H9 (cell line): Measurements from ENCODE around the gene CDH23. TPM values are rescaled to one million over a fixed set of nuclear protein-coding genes. Genes with fewer than 3 reads are reported as not detected.

Experiments
- DNase-seq: peaks from one replicate; pipeline ENCODE4 v3.0.0-alpha.2; 2017
- H2AFZ ChIP-seq: one replicate; pipeline ENCODE4 v1.6.1; 2013; ENCODE audit warnings: mild to moderate bottlenecking, low read length, control low read depth, moderate library complexity
- H2AK5ac ChIP-seq: 2 replicates; pipeline ENCODE4 v1.6.1; 2013; ENCODE audit warnings: low read length, control low read depth, mixed read lengths; ENCODE audit not compliant: insufficient read length
- H2BK120ac ChIP-seq: one replicate; pipeline ENCODE4 v1.6.1; 2013; ENCODE audit warnings: low read depth, mild to moderate bottlenecking, low read length, control low read depth, inconsistent platforms; ENCODE audit not compliant: poor library complexity, severe bottlenecking
- H2BK12ac ChIP-seq: 2 replicates; pipeline ENCODE4 v1.6.1; 2013; ENCODE audit warnings: low read length, control low read depth, mixed read lengths, low read depth; ENCODE audit not compliant: insufficient read length
- H2BK15ac ChIP-seq: 2 replicates; pipeline ENCODE4 v1.6.1; 2013; ENCODE audit warnings: low read depth, low read length, control low read depth
- H2BK20ac ChIP-seq: one replicate; pipeline ENCODE4 v1.6.1; 2013; ENCODE audit warnings: low read depth, mild to moderate bottlenecking, low read length, control low read depth, inconsistent platforms; ENCODE audit not compliant: poor library complexity, severe bottlenecking
- H2BK5ac ChIP-seq: 2 replicates; pipeline ENCODE4 v1.6.1; 2013; ENCODE audit warnings: low read length, control low read depth, mixed read lengths; ENCODE audit not compliant: insufficient read length
- H3K14ac ChIP-seq: 2 replicates; pipeline ENCODE4 v1.6.1; 2013; ENCODE audit warnings: low read length, control low read depth; ENCODE audit not compliant: insufficient read depth
- H3K18ac ChIP-seq: 2 replicates; pipeline ENCODE4 v1.6.1; 2013; ENCODE audit warnings: low read depth, mild to moderate bottlenecking, mixed read lengths, low read length, control low read depth; ENCODE audit not compliant: insufficient read length
- H3K23ac ChIP-seq: 2 replicates; pipeline ENCODE4 v1.6.1; 2013; ENCODE audit warnings: low read length, control low read depth, mixed read lengths, low read depth; ENCODE audit not compliant: insufficient read length
- H3K23me2 ChIP-seq: 2 replicates; pipeline ENCODE4 v1.6.1; 2013; ENCODE audit warnings: low read depth, mild to moderate bottlenecking, mixed read lengths, low read length, control low read depth; ENCODE audit not compliant: insufficient read length, poor library complexity, severe bottlenecking
- H3K27ac ChIP-seq: 2 replicates; pipeline ENCODE4 v1.5.1; 2013; ENCODE audit warnings: low read length, control low read depth, mixed read lengths, low read depth; ENCODE audit not compliant: insufficient read length
- H3K27me3 ChIP-seq: 2 replicates; pipeline ENCODE4 v1.6.1; 2013; ENCODE audit warnings: low read length, control low read depth, inconsistent platforms; ENCODE audit not compliant: insufficient read depth
- H3K4ac ChIP-seq: 2 replicates; pipeline ENCODE4 v1.6.1; 2013; ENCODE audit warnings: low read depth, mild to moderate bottlenecking, control low read depth, inconsistent platforms, low read length, moderate library complexity
- H3K4me1 ChIP-seq: 2 replicates; pipeline ENCODE4 v1.6.1; 2013; ENCODE audit warnings: low read length, control low read depth, inconsistent platforms; ENCODE audit not compliant: insufficient read depth
- H3K4me2 ChIP-seq: 2 replicates; pipeline ENCODE4 v1.6.1; 2013; ENCODE audit warnings: low read length, control low read depth, mixed read lengths; ENCODE audit not compliant: insufficient read length, insufficient read depth
- H3K56ac ChIP-seq: 2 replicates; pipeline ENCODE4 v1.6.1; 2013; ENCODE audit warnings: low read depth, mild to moderate bottlenecking, mixed read lengths, low read length, control low read depth; ENCODE audit not compliant: insufficient read length
- H3K79me1 ChIP-seq: 2 replicates; pipeline ENCODE4 v1.6.1; 2013; ENCODE audit warnings: low read depth, mild to moderate bottlenecking, moderate library complexity, low read length, control low read depth, inconsistent platforms; ENCODE audit not compliant: insufficient read depth, poor library complexity, severe bottlenecking
- H3K79me2 ChIP-seq: 2 replicates; pipeline ENCODE4 v1.6.1; 2013; ENCODE audit warnings: low read length, control low read depth, inconsistent platforms; ENCODE audit not compliant: insufficient read depth
- H3K9ac ChIP-seq: 2 replicates; pipeline ENCODE4 v1.6.1; 2013; ENCODE audit warnings: low read length, control low read depth, mixed read lengths; ENCODE audit not compliant: insufficient read length; ENCODE audit errors: extremely low read depth
- H3K9me3 ChIP-seq: one replicate; pipeline ENCODE4 v1.6.1; 2013; ENCODE audit warnings: low read depth, low read length, inconsistent platforms; ENCODE audit not compliant: control insufficient read depth
- H3T11ph ChIP-seq: one replicate; pipeline ENCODE4 v1.6.1; 2013; ENCODE audit warnings: mild to moderate bottlenecking, low read length, control low read depth, inconsistent platforms
- H4K20me1 ChIP-seq: one replicate; pipeline ENCODE4 v1.6.1; 2013; ENCODE audit not compliant: control insufficient read depth, insufficient read length, insufficient read depth
- H4K5ac ChIP-seq: 2 replicates; pipeline ENCODE4 v1.6.1; 2013; ENCODE audit warnings: low read depth, mild to moderate bottlenecking, mixed read lengths, low read length, control low read depth; ENCODE audit not compliant: insufficient read length
- H4K8ac ChIP-seq: replicated peaks from 2 replicates; pipeline ENCODE4 v1.6.1; 2013; ENCODE audit warnings: low read length, control low read depth, mixed read lengths, low read depth; ENCODE audit not compliant: insufficient read length
- H4K91ac ChIP-seq: 2 replicates; pipeline ENCODE4 v1.6.1; 2013; ENCODE audit warnings: low read depth, mild to moderate bottlenecking, moderate library complexity, mixed read lengths, low read length, control low read depth; ENCODE audit not compliant: insufficient read length
- H3K27ac Mint-ChIP-seq, 3 experiments: 2 replicates in 2 of 3; 3 replicates in 1 of 3; pipeline ENCODE4 v1.8.0; 2020 to 2021; ENCODE audit warnings: mixed read lengths in 3 of 3, mild to moderate bottlenecking in 1 of 3, moderate library complexity in 1 of 3
- H3K27me3 Mint-ChIP-seq: 2 replicates; pipeline ENCODE4 v1.8.0; 2021; ENCODE audit warnings: low read depth, mild to moderate bottlenecking, moderate library complexity, mixed read lengths
- H3K36me3 Mint-ChIP-seq, 3 experiments: 2 replicates in 2 of 3; 3 replicates in 1 of 3; pipeline ENCODE4 v1.8.0; 2020 to 2021; ENCODE audit warnings: low read depth in 3 of 3, mixed read lengths in 3 of 3; ENCODE audit not compliant: insufficient read depth in 1 of 3
- H3K4me1 Mint-ChIP-seq, 2 experiments: 2 replicates each; pipeline ENCODE4 v1.8.0; 2020; ENCODE audit warnings: mixed read lengths in 2 of 2
- H3K4me3 Mint-ChIP-seq, 2 experiments: 2 replicates in 1 of 2; 3 replicates in 1 of 2; pipeline ENCODE4 v1.8.0; 2020 to 2021; ENCODE audit warnings: mild to moderate bottlenecking in 2 of 2, mixed read lengths in 2 of 2, moderate library complexity in 1 of 2
- H3K9me3 Mint-ChIP-seq, 2 experiments: 2 replicates in 1 of 2; 3 replicates in 1 of 2; pipeline ENCODE4 v1.8.0; 2020; ENCODE audit warnings: mild to moderate bottlenecking in 2 of 2, mixed read lengths in 2 of 2, moderate library complexity in 1 of 2
- WGBS: extraction: QIAGEN DNeasy Blood & Tissue Kit; methylation state at CpG from one replicate; pipeline ENCODE4 v1.1.7; 2013; ENCODE audit warnings: missing lambda C conversion rate, low lambda C conversion rate, mixed read lengths; ENCODE audit not compliant: insufficient read length; ENCODE audit errors: extremely low coverage; 5-methylcytosine and 5-hydroxymethylcytosine counted together
- total RNA-seq: library from RNA; stranded (reverse); gene quantifications from 2 replicates; pipeline ENCODE4 v1.2.1, GENCODE V29; 2021
- TF ChIP-seq, protein P1 (sequence below): fragments of 200-600 bp; sonication (generic); conservative IDR thresholded peaks from 3 replicates; pipeline ENCODE4 v1.8.0; 2021; ENCODE audit warnings: antibody characterized with exemption, mild to moderate bottlenecking

The CDH23 gene
- total RNA-seq, 1 experiment from 2014 or later: 2.1 TPM

DNA sequence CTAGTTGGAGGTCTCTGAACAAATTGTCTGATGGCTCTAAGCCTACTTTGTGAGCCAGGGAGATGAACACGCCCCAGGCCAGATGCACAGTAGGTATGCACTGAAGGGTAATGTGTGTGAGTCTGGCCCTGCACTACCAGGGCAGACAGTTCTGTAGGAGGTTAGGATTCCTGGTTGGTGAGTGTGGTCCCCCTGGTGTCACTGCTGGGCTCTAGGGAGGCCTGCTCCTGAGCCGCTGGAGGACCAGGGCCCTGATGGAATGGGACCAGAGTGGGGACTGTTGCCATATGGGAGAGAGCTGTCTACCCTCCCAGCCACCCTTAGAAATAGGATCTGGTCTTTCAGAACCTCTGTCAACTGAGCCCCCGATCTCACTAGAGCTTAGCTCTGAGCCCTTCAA lies 42.0 kb downstream of the CDH23 start:
- H2BK20ac ChIP-seq: no peak overlapping the region
- H3K79me1 ChIP-seq: no peaks in the 10 kb centered on the region
- no peak overlapping the region for H2BK5ac ChIP-seq
- no peak overlapping the region for H3K23ac ChIP-seq
- H3K4ac ChIP-seq: no peak overlapping the region
- no peaks in the 10 kb centered on the region for H3K9me3 Mint-ChIP-seq
- H3K56ac ChIP-seq: no peak overlapping the region
- H2BK15ac ChIP-seq: no peak overlapping the region
- no CpG with 5 or more reads among the region's 3 CpGs for WGBS
- no peak overlapping the region for H2AK5ac ChIP-seq
- no peak overlapping the region for H3K4me2 ChIP-seq
- H2BK120ac ChIP-seq: no peak overlapping the region
- no peaks in the 10 kb centered on the region for H3K9me3 ChIP-seq
- peaks cover 12 to 20% of the 10 kb centered on the region in 2 experiments for H3K4me1 Mint-ChIP-seq
- no peak overlapping the region for H3K14ac ChIP-seq
- no peaks in the 10 kb centered on the region for H3K79me2 ChIP-seq
- no peak overlapping the region for H2AFZ ChIP-seq
- no peak overlapping the region for H4K8ac ChIP-seq
- no peak overlapping the region for H3K9ac ChIP-seq
- H3K18ac ChIP-seq: no peak overlapping the region
- no peak for DNase-seq
- H3K27ac ChIP-seq: no peak overlapping the region
- peaks cover 3% of the 10 kb centered on the region for H3K27me3 Mint-ChIP-seq
- no peaks in the 10 kb centered on the region for H4K20me1 ChIP-seq
- H3K36me3 Mint-ChIP-seq: no peaks in the 10 kb centered on the region
- no peak overlapping the region for H4K91ac ChIP-seq
- H2BK12ac ChIP-seq: no peak overlapping the region
- no peak overlapping the region for H3T11ph ChIP-seq
- H3K4me1 ChIP-seq: no peaks in the 10 kb centered on the region
- H3K27me3 ChIP-seq: no peaks in the 10 kb centered on the region
- H3K23me2 ChIP-seq: no peaks in the 10 kb centered on the region
- no peak overlapping the region for H3K4me3 Mint-ChIP-seq
- peak overlapping the region in 1 of 3 experiments; percentile 41; a peak in 1 of 7 replicates for H3K27ac Mint-ChIP-seq
- H4K5ac ChIP-seq: no peak overlapping the region
- TF ChIP-seq, protein P1, sequence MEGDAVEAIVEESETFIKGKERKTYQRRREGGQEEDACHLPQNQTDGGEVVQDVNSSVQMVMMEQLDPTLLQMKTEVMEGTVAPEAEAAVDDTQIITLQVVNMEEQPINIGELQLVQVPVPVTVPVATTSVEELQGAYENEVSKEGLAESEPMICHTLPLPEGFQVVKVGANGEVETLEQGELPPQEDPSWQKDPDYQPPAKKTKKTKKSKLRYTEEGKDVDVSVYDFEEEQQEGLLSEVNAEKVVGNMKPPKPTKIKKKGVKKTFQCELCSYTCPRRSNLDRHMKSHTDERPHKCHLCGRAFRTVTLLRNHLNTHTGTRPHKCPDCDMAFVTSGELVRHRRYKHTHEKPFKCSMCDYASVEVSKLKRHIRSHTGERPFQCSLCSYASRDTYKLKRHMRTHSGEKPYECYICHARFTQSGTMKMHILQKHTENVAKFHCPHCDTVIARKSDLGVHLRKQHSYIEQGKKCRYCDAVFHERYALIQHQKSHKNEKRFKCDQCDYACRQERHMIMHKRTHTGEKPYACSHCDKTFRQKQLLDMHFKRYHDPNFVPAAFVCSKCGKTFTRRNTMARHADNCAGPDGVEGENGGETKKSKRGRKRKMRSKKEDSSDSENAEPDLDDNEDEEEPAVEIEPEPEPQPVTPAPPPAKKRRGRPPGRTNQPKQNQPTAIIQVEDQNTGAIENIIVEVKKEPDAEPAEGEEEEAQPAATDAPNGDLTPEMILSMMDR: no peak
